ENCODE data around the gene NRDE2. TPM values are rescaled to one million over a fixed set of nuclear protein-coding genes. Genes with fewer than 3 reads are reported as not detected.

The NRDE2 gene
- total and polyA plus RNA-seq, 2 of the 4 experiments (the other 2 are of a cell fraction), result 4.5 to 9.3 TPM

GRCh38 chr14:90288651-90289355, 42.9 kb downstream of the NRDE2 start:
- Histone ChIP-seq H2BK5ac (ENCODE audit: low read depth, low read length, poor library complexity, severe bottlenecking) (no peak overlapping the region), H3K18ac (ENCODE audit: low read depth, low read length) (no peak overlapping the region), H3K9ac (ENCODE audit: low read depth, low read length) (no peak overlapping the region), H4K8ac (ENCODE audit: low read depth in 2 of 2, low read length in 2 of 2) (no peak overlapping the region), H3K9me1 (ENCODE audit: insufficient read depth, low read length) (no peaks in the 10 kb centered on the region; the same call in 1 of the 2 replicates), H3K14ac (replicated peaks; ENCODE audit: low read depth, low read length) (no peak overlapping the region), H3K79me1 (ENCODE audit: low read depth in 1 of 2, low read length in 2 of 2) (no peaks in the 10 kb centered on the region; a peak in 1 of 4 replicates), H3K4me2 (ENCODE audit: low read depth, low read length) (no peak overlapping the region), H3K9me3 (ENCODE audit: control insufficient read depth, insufficient read depth, low read length) (no peaks in the 10 kb centered on the region), H2BK15ac (ENCODE audit: low read depth, low read length) (no peak overlapping the region), H4K5ac (ENCODE audit: low read depth, low read length) (no peak overlapping the region), H3K23ac (ENCODE audit: low read depth, low read length) (no peak overlapping the region), H2AK9ac (replicated peaks; ENCODE audit: low read depth, low read length, poor library complexity) (no peak overlapping the region), H3K27ac (ENCODE audit: insufficient read depth, low read length) (no peak overlapping the region), H2BK120ac (ENCODE audit: low read depth, low read length) (no peak overlapping the region), H4K20me1 (ENCODE audit: insufficient read depth, low read length) (no peaks in the 10 kb centered on the region), H4K91ac (ENCODE audit: insufficient read depth, low read depth, low read length) (no peak overlapping the region), H3K4ac (ENCODE audit: low read depth, low read length) (no peak overlapping the region), H3K27me3 (ENCODE audit: control insufficient read depth, insufficient read depth, low read length) (no peaks in the 10 kb centered on the region), H3K56ac (ENCODE audit: extremely low read depth, insufficient read depth, low read length) (no peak overlapping the region), H2AK5ac (ENCODE audit: low read depth, low read length) (no peak overlapping the region), H3K36me3 (ENCODE audit: control insufficient read depth, insufficient read depth, low read length) (peaks cover 39% of the 10 kb centered on the region), H3K4me1 (ENCODE audit: control insufficient read depth, insufficient read depth, low read length) (no peaks in the 10 kb centered on the region), H2AFZ (replicated peaks; ENCODE audit: low read length, poor library complexity) (no peak overlapping the region), H2BK20ac (ENCODE audit: low read depth, low read length) (no peak overlapping the region), H3K4me3 (ENCODE audit: insufficient read depth, low read depth, low read length) (no peak overlapping the region)
- DNase-seq, result peak; percentile 25
- in situ Hi-C loops (cut with MboI; ENCODE audit: low sequenced_read_pairs) (loop anchor here (25.0 kb wide), 1 partner anchor 873 kb away; no protein-coding TSS in a partner anchor), dilution Hi-C loops (cut with HindIII; ENCODE audit: low sequenced_read_pairs, unreplicated experiment) (no loop called here), intact Hi-C loops (cut with micrococcal nuclease) (loop anchor here (5.0 kb wide), 1 partner anchor 108 kb away; the partner anchor contains the start of gene CALM1)
- TF ChIP-seq ELK1 (IDR thresholded peaks at IDR 0.05; ENCODE audit: borderline replicate concordance, low read depth, low read length) (no peak), CHD1 (IDR thresholded peaks at IDR 0.05; ENCODE audit: low read depth, low read length) (no peak), SMC3 (IDR thresholded peaks at IDR 0.05; ENCODE audit: low read depth, low read length) (no peak), CEBPB (IDR thresholded peaks at IDR 0.05; ENCODE audit: low read depth, low read length) (no peak)
- no peak; the same call in 1 of the 2 replicates for ATAC-seq (ENCODE audit: low read depth)
- ChIA-PET POLR2A (ENCODE audit: unreplicated experiment) (interaction anchor here (0.7 kb wide), 1 partner anchor 1012 kb away, joined by 3 read pairs; no protein-coding TSS in a partner anchor), CTCF (interaction anchor here (0.5 to 2.4 kb wide), 7 partner anchors 10 to 468 kb away, joined by 3 to 7 read pairs (median 3); partner anchors contain the start of gene TDP1)
- BruUV-seq (replicated peaks), result no TSS peak
- WGBS, 2 experiments (ENCODE audit: extremely low coverage in 2 of 2, insufficient read length in 1 of 2), result 74% methylated on average over 6 of the region's 12 CpGs; no CpG with 5 or more reads in 1 of the 2 experiments

Measured in IMR-90 (cell line).